Tibial nerve (tissue), 4 donors: ENCODE measurements around the gene OR7C1. TPM values are rescaled to one million over a fixed set of nuclear protein-coding genes. Genes with fewer than 3 reads are reported as not detected.
"Not testable (repeated sequence)": the region's sequence is repeated elsewhere in the genome, so short reads cannot be mapped to it uniquely, and the experiment has no call there.

Experiments
- DNase-seq, 2 donors: peaks; one replicate each; pipeline ENCODE4 v3.0.0-alpha.2; 2019; ENCODE audit warnings: low spot score in 2 of 2
- H3K27ac ChIP-seq, 4 donors: fragments of 200-600 bp; sonication (generic) in 3 of 4; one replicate each; pipeline ENCODE4 v1.5.1; 2017 to 2019; ENCODE audit warnings: mild to moderate bottlenecking in 1 of 4
- H3K27me3 ChIP-seq, 2 donors: fragments of 200-600 bp; sonication (generic) in 1 of 2; one replicate each; pipeline versions ENCODE4 v1.5.1 to v1.6.0; 2017 to 2019
- H3K36me3 ChIP-seq, 3 donors: fragments of 200-600 bp; sonication (generic); one replicate each; pipeline ENCODE4 v1.5.1; 2018 to 2019
- H3K4me1 ChIP-seq, 4 donors: fragments of 200-600 bp; sonication (generic) in 3 of 4; one replicate each; pipeline ENCODE4 v1.5.1; 2017 to 2019
- H3K4me3 ChIP-seq, 4 donors: fragments of 200-600 bp; sonication (generic) in 3 of 4; one replicate each; pipeline ENCODE4 v1.5.1; 2017 to 2019; ENCODE audit warnings: mild to moderate bottlenecking in 1 of 4, moderate library complexity in 1 of 4
- H3K9me3 ChIP-seq, 4 donors: fragments of 200-600 bp; sonication (generic) in 3 of 4; one replicate each; pipeline ENCODE4 v1.5.1; 2017 to 2019
- EP300 ChIP-seq, 2 donors: sonication (generic); formaldehyde crosslinking; IDR thresholded peaks; one replicate each; pipeline ENCODE4 v1.6.1; 2017; ENCODE audit warnings: antibody characterized with exemption in 2 of 2, mild to moderate bottlenecking in 1 of 2
- POLR2A ChIP-seq, 2 donors: fragments of 450-650 bp; IDR thresholded peaks; one replicate each; pipeline ENCODE4 v1.6.1; 2017; ENCODE audit warnings: antibody characterized with exemption in 2 of 2, mild to moderate bottlenecking in 2 of 2, moderate library complexity in 2 of 2
- whole genome bisulfite sequencing, 2 donors: methylation state at CpG; one replicate each; pipeline ENCODE4 v1.1.5; 2018; 5-methylcytosine and 5-hydroxymethylcytosine counted together
- total RNA-seq, 4 donors: library from RNA; depleted of rRNA; stranded (reverse); fragments of >200 nt; gene quantifications; one replicate each; pipeline ENCODE4 v1.1.0, GENCODE V29; 2016
- TF ChIP-seq, protein P1 (sequence below), 5 experiments: fragments of 200-600 bp in 3 of 5; fragments of 450-650 bp in 2 of 5; sonication (generic) in 3 of 5; IDR thresholded peaks; one replicate each; pipeline ENCODE4 v1.5.1; 2016 to 2019; ENCODE audit warnings: antibody characterized with exemption in 5 of 5, mild to moderate bottlenecking in 3 of 5, moderate library complexity in 2 of 5

The OR7C1 gene
- total RNA-seq, 4 donors from 2014 or later = 0.21 to 2.4 (median 0.30) TPM; not detected in 1

GRCh38 chr19:14770944-14771839, 63.8 kb downstream of the OR7C1 start:
- H3K4me3 ChIP-seq = no peak overlapping the region
- no peaks in the 10 kb centered on the region for H3K36me3 ChIP-seq
- H3K27me3 ChIP-seq = peaks cover 0 to 3% of the 10 kb centered on the region in 2 donors
- peaks cover 0 to 10% (median 0%) of the 10 kb centered on the region in 4 donors for H3K9me3 ChIP-seq
- 74% methylated on average over 11 of the region's 11 CpGs for WGBS, 2 donors
- no peak for DNase-seq
- H3K4me1 ChIP-seq = no peaks in the 10 kb centered on the region
- TF ChIP-seq, protein P1, sequence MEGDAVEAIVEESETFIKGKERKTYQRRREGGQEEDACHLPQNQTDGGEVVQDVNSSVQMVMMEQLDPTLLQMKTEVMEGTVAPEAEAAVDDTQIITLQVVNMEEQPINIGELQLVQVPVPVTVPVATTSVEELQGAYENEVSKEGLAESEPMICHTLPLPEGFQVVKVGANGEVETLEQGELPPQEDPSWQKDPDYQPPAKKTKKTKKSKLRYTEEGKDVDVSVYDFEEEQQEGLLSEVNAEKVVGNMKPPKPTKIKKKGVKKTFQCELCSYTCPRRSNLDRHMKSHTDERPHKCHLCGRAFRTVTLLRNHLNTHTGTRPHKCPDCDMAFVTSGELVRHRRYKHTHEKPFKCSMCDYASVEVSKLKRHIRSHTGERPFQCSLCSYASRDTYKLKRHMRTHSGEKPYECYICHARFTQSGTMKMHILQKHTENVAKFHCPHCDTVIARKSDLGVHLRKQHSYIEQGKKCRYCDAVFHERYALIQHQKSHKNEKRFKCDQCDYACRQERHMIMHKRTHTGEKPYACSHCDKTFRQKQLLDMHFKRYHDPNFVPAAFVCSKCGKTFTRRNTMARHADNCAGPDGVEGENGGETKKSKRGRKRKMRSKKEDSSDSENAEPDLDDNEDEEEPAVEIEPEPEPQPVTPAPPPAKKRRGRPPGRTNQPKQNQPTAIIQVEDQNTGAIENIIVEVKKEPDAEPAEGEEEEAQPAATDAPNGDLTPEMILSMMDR (IDR thresholded peaks at IDR 0.05) = no peak
- TF ChIP-seq POLR2A (IDR thresholded peaks at IDR 0.05) = no peak
- TF ChIP-seq EP300 (IDR thresholded peaks at IDR 0.05) = no peak
- H3K27ac ChIP-seq = no peak overlapping the region

DNA sequence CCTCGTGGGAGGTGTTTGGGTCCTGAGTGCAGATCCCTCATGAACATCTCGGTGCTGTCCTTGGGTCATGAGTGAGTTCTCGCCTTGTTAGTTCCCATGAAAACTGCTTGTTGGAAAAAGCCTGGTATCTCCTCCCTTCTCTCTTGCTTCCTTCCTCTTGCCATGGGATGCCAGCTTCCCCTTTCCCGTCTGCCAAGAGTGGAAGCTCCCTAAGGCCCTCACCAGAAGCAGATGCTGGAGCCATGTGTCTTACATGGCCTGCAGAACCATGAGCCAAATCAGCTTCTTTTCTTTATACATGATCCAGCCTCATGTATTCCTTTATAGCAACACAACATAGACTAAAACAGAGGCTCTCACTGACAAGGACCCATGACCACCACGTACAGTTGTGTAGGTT, 64.8 kb downstream of the OR7C1 start:
- H3K9me3 ChIP-seq = peaks cover 0 to 10% (median 0%) of the 10 kb centered on the region in 4 donors
- H3K4me1 ChIP-seq = no peaks in the 10 kb centered on the region
- DNase-seq = no peak
- no peaks in the 10 kb centered on the region for H3K27me3 ChIP-seq
- H3K27ac ChIP-seq = no peak overlapping the region
- WGBS, 2 donors = 82 to 85% methylated on average over 5 of the region's 5 CpGs
- H3K4me3 ChIP-seq = no peak overlapping the region
- no peaks in the 10 kb centered on the region for H3K36me3 ChIP-seq
- no peak for TF ChIP-seq POLR2A (IDR thresholded peaks at IDR 0.05)
- TF ChIP-seq, protein P1 (IDR thresholded peaks at IDR 0.05) = no peak
- TF ChIP-seq EP300 (IDR thresholded peaks at IDR 0.05) = no peak

- TF ChIP-seq EP300 (IDR thresholded peaks at IDR 0.05) (no peak), POLR2A (IDR thresholded peaks at IDR 0.05) (no peak)
- TF ChIP-seq, protein P1 (IDR thresholded peaks at IDR 0.05) = no peak
- Histone ChIP-seq H3K9me3 (peaks cover 0 to 18% (median 0%) of the 10 kb centered on the region in 4 donors), H3K36me3 (no peaks in the 10 kb centered on the region), H3K27me3 (no peaks in the 10 kb centered on the region), H3K4me3 (no peak overlapping the region), H3K27ac (no peak overlapping the region), H3K4me1 (no peaks in the 10 kb centered on the region)
- 83 to 85% methylated on average over 5 of the region's 5 CpGs for WGBS, 2 donors
- DNase-seq = no peak
These were observed 65.8 kb downstream of the OR7C1 start for GRCh38 chr19:14769201-14769600.

- H3K36me3 ChIP-seq = no peaks in the 10 kb centered on the region
- peaks cover 0 to 23% (median 0%) of the 10 kb centered on the region in 4 donors for H3K9me3 ChIP-seq
- no peaks in the 10 kb centered on the region for H3K4me1 ChIP-seq
- no peak overlapping the region for H3K27ac ChIP-seq
- DNase-seq = no peak
- H3K27me3 ChIP-seq = no peaks in the 10 kb centered on the region
- no peak for TF ChIP-seq EP300 (IDR thresholded peaks at IDR 0.05)
- no peak for TF ChIP-seq POLR2A (IDR thresholded peaks at IDR 0.05)
- TF ChIP-seq, protein P1 (IDR thresholded peaks at IDR 0.05) = no peak
- H3K4me3 ChIP-seq = no peak overlapping the region
- 75 to 87% methylated on average over 2 of the region's 2 CpGs for WGBS, 2 donors
These were observed 67.0 kb downstream of the OR7C1 start for GRCh38 chr19:14768001-14768400.

DNA sequence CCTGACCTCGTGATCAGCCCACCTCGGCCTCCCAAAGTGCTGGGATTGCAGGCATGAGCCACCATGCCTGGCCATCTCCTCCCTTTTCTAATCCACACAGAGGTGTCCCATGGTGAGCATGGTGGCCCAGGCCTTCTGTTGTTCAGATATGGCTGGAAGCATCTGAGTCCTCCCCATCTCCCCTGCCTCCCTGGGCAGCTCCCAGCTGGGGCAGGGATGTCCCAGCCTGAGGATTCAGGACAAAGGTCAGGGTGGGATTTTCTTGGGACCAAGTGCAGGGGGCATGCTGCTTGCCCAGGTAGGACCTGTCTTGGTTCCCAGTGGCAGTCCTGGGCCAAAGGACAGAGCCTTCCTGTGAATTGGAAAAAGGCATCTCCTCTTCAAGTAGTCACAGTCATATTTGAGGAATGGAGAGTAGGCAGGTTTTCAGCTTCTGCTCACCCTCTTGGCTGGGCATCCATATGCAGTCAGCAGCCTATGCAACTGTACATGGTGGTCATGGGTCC, 67.5 kb downstream of the OR7C1 start:
- no peak for DNase-seq
- Histone ChIP-seq H3K36me3 (no peaks in the 10 kb centered on the region), H3K9me3 (peaks cover 0 to 27% (median 0%) of the 10 kb centered on the region in 4 donors), H3K27me3 (no peaks in the 10 kb centered on the region), H3K4me3 (no peak overlapping the region), H3K27ac (no peak overlapping the region), H3K4me1 (no peaks in the 10 kb centered on the region)
- no peak for TF ChIP-seq EP300 (IDR thresholded peaks at IDR 0.05)
- no peak for TF ChIP-seq POLR2A (IDR thresholded peaks at IDR 0.05)
- TF ChIP-seq, protein P1 (IDR thresholded peaks at IDR 0.05) = no peak
- WGBS, 2 donors = 65 to 81% methylated on average over 2 of the region's 2 CpGs

- H3K9me3 ChIP-seq = peaks cover 0 to 42% (median 0%) of the 10 kb centered on the region in 4 donors
- H3K4me3 ChIP-seq, H3K4me1 ChIP-seq, H3K36me3 ChIP-seq, H3K27ac ChIP-seq, DNase-seq, H3K27me3 ChIP-seq: not testable (repeated sequence)
- 82 to 91% methylated on average over 11 to 13 of the region's 15 CpGs for WGBS, 2 donors
These were observed 69.1 kb downstream of the OR7C1 start for GRCh38 chr19:14765841-14766240.

DNA sequence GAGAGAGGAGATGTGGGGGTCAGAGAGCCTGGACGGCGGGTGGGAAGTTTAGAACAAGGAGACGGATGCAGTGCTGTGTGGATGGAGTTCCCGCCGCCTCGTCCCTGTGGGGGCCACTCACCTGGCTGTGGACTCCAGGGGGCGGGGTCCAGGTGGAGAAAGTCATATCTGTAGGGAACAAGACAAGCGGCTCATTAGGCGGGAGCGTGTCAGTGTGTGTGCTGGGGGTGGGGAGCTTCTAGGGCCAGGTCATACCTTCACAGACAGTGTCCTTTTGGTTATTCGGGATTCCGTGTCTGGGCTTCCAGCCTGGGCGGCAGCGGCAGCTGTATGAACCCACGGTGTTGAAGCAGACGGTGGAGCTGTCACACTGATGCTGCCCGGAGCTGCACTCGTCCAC, 69.6 kb downstream of the OR7C1 start:
- H3K36me3 ChIP-seq, H3K4me3 ChIP-seq, H3K4me1 ChIP-seq, H3K27ac ChIP-seq, H3K27me3 ChIP-seq, DNase-seq: not testable (repeated sequence)
- WGBS, 2 donors = 80 to 82% methylated on average over 14 to 15 of the region's 18 CpGs
- peaks cover 0 to 45% (median 0%) of the 10 kb centered on the region in 4 donors for H3K9me3 ChIP-seq
